MG63 (cell line): ENCODE data around the gene ZNF709. TPM values are rescaled to one million over a fixed set of nuclear protein-coding genes. Genes with fewer than 3 reads are reported as not detected.
"Not testable (repeated sequence)": the region's sequence is repeated elsewhere in the genome, so short reads cannot be mapped to it uniquely, and the experiment has no call there.

Experiments
- DNase-seq: peaks from one replicate; pipeline ENCODE4 v3.0.0-alpha.2; 2020
- H3K27me3 ChIP-seq: fragments of 250-450 bp; sonication (Bioruptor Pico); 2 replicates; pipeline ENCODE4 v1.5.1; 2020; ENCODE audit warnings: mild to moderate bottlenecking, moderate library complexity
- H3K36me3 ChIP-seq: fragments of 250-450 bp; sonication (Bioruptor Pico); 2 replicates; pipeline ENCODE4 v1.5.1; 2020; ENCODE audit warnings: mild to moderate bottlenecking, moderate library complexity
- H3K4me3 ChIP-seq: fragments of 250-450 bp; sonication (Bioruptor Pico); 2 replicates; pipeline ENCODE4 v1.5.1; 2020; ENCODE audit warnings: mild to moderate bottlenecking, moderate library complexity
- H3K9me3 ChIP-seq: fragments of 250-450 bp; sonication (Bioruptor Pico); 2 replicates; pipeline ENCODE4 v1.5.1; 2020; ENCODE audit warnings: mild to moderate bottlenecking, moderate library complexity
- total RNA-seq: library from RNA; depleted of rRNA; stranded (reverse); fragments of >200 nt; shearing (Covaris generic); gene quantifications from 2 replicates; pipeline ENCODE4 v1.2.3, GENCODE V29; 2014; ENCODE audit warnings: low replicate concordance; rRNA removed

ZNF709 gene
- 1.9 and 3.6 TPM in 2 replicates for total RNA-seq

DNA sequence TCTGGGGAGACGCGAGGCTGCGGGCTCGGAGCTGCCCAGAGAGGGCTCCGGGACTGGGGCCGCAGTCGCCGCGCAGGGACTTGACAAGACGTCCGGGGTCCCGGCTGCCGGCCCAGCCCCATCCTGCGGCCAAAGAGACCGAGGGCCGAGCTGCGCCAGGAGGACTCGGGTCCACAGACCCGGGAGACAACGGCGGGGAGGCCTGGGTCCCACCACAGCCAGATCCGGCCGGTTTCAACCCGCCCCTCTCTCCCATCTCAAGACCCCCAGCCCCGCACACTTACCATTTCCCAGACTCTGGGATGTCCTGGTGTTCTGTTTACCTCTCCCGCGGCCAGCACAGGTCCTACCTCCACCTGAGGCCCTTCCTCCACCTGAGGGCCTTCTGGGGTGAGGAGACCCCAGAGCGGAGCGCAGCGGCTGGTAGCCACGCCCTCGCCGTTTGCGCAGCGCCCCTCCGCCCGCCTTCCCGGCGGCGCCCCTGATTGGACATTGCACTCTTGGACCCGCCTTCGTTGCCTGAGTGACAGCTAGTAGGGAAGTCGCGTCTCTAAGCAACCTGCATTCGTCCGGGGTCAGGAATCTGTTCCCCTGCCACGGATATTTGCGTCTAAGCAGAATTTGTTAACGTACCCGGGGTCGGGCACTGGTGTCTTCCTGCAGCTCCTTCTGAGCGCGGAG lies at the start of gene ZNF709:
Gene ZNF709 (minus strand): TSS at position 446 of the 681 bp plus-strand sequence. CDS start 159 bp downstream, at position 287.
- peak; percentile 85 for DNase-seq

DNA sequence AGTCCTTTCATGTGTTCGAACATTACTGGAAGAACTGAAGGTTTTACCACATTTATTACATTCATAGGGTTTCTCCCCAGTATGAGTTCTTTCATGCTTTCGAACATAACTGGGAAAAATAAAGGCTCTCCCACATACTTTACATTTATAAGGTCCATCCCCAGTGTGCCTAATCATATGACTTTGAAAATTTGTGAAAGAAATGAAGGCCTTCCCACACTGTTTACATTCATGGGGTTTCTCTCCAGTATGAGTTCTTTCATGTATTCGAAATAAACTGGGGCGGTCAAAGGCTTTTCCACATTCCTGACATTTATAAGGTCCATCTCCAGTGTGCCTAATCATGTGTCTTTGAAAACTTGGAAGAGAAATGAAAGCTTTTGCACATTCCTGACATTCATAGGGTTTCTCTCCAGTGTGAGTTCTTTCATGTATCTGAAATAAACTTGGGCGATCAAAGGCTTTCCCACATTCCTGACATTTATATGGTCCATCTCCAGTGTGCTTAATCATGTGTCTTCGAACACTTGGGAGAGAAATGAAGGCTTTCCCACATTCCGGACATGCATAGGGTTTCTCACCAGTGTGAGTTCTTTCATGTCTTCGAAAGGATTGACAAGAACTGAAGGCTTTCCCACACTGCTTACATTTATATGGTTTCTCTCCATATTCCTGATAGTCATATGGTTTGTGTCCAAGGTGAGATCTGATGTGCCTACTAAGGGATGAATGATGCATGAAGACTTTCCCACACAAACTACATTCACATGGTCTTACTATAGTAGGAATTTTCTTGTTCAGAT lies 42.6 kb upstream of the ZNF709 start:
- Histone ChIP-seq H3K27me3 (no peaks in the 10 kb centered on the region), H3K36me3 (peaks cover 93% of the 10 kb centered on the region), H3K9me3 (peaks cover 92% of the 10 kb centered on the region), H3K4me3 (no peak overlapping the region)
- DNase-seq = no peak

More for the DNA sequence above, at the start of gene ZNF709:
- no peaks in the 10 kb centered on the region for H3K27me3 ChIP-seq
- peak within 1 kb of the TSS; percentile 78 for H3K4me3 ChIP-seq
- H3K9me3 ChIP-seq = no peaks in the 10 kb centered on the region
- no peaks in the 10 kb centered on the region for H3K36me3 ChIP-seq

DNA sequence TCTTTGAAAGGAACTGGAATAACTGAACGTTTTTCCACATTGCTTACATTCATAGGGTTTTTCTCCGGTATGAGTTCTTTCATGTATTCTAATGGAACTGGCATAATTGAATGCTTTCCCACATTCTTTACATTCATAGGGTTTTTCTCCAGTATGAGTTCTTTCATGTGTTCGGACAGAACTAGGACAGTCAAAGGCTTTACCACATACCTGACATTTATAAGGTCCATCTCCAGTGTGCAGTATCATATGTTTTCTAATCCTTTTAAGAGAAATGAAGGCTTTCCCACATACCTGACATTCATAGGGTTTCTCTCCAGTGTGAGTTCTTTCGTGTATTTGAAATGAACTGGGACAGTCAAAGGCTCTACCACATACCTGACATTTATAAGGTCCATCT lies 41.9 kb upstream of the ZNF709 start:
- no peak for DNase-seq
- peaks cover 87% of the 10 kb centered on the region for H3K36me3 ChIP-seq
- peaks cover 92% of the 10 kb centered on the region for H3K9me3 ChIP-seq
- no peaks in the 10 kb centered on the region for H3K27me3 ChIP-seq
- no peak overlapping the region for H3K4me3 ChIP-seq

DNA sequence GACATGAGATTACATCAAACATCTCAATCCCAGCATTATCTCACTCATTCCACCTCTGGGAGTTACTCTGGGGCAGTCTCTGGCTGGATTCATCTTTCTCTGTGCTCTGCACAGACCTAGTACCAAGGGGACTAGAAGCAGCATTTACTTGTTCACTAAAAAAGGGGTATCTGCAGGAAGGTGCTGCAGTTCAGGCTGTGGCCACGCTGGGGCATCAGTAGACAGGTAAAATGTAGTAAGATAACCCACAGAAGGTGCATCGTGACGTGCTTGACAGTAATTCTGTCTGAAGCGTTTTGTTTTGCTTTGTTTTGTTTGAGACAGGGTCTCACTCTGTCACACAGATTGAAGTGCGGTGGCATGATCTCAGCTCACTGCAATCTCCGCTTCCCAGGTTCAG lies 37.4 kb upstream of the ZNF709 start:
- DNase-seq = no peak
- H3K27me3 ChIP-seq = no peaks in the 10 kb centered on the region
- no peak overlapping the region for H3K4me3 ChIP-seq
- peaks cover 56% of the 10 kb centered on the region for H3K36me3 ChIP-seq
- H3K9me3 ChIP-seq = peaks cover 78% of the 10 kb centered on the region

DNA sequence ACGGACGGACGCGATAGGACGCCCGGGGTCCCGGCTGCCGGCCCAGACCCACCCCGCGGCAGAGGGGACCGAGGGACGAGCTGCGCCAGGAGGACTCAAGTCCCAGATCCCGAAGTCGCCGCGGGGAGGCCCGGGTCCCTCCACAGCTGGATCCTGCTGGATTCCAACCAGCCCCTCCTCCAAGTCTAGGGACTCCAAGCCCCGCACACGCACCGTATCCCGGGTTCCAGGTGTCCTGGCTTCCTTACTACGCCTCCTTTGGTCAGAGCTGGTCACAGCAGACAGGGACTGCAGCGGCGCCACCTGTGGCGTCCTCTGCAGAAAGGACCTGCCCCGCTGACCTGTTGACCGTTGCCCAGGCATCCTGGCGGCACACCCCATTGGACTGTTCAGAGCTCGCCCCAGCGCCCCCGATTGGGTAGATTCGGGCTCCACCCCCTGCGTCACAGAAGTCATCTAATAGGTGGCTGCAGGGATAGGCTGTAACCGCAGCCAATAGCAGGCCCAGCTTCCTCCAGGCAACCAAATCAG lies 29.0 kb upstream of the ZNF709 start:
- H3K27me3 ChIP-seq = no peaks in the 10 kb centered on the region
- no peak for DNase-seq
- H3K36me3 ChIP-seq = peaks cover 9% of the 10 kb centered on the region
- no peak overlapping the region for H3K4me3 ChIP-seq
- peaks cover 48% of the 10 kb centered on the region for H3K9me3 ChIP-seq

DNA sequence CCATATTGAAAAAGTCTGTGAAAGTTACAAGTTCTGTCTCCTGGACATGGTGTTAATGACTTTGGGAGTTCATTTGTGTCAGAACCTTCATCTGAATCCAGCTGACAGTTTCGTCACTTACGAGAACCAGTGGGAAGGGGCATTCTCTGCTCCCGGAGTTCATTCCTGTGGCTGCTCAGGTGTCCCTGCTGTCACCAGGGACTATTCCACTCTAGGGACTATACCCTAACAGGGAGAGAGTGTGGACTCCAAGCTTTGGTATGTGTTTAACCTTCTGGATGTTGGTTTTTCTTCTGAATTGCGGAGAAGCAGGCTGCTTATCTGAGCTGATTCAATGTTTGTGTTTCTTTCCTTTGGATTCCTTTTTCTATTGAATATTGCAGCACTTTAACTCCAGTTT lies 12.4 kb upstream of the ZNF709 start:
- Histone ChIP-seq H3K36me3 (no peaks in the 10 kb centered on the region), H3K27me3 (no peaks in the 10 kb centered on the region), H3K4me3 (no peak overlapping the region), H3K9me3 (peaks cover 19% of the 10 kb centered on the region)
- no peak for DNase-seq

DNA sequence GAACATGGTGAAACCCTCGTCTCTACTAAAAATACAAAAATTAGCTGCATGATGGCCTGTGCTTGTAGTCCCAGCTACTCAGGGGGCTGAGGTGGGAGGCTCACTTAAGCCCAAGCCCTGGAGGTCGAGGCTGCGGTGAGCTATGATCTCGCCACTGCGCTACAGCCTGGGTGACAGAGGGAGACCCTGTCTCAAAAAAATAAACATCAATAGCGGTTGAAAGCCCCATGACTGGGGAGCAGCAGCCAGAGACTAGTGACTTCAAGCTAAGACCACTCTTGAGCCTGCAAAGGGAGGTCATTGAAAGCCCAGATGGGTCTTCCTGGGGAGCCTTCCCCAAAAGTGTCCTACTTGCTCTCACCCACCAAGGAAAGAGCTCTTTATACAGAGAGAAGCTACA lies 11.9 kb upstream of the ZNF709 start:
- DNase-seq = no peak

DNA sequence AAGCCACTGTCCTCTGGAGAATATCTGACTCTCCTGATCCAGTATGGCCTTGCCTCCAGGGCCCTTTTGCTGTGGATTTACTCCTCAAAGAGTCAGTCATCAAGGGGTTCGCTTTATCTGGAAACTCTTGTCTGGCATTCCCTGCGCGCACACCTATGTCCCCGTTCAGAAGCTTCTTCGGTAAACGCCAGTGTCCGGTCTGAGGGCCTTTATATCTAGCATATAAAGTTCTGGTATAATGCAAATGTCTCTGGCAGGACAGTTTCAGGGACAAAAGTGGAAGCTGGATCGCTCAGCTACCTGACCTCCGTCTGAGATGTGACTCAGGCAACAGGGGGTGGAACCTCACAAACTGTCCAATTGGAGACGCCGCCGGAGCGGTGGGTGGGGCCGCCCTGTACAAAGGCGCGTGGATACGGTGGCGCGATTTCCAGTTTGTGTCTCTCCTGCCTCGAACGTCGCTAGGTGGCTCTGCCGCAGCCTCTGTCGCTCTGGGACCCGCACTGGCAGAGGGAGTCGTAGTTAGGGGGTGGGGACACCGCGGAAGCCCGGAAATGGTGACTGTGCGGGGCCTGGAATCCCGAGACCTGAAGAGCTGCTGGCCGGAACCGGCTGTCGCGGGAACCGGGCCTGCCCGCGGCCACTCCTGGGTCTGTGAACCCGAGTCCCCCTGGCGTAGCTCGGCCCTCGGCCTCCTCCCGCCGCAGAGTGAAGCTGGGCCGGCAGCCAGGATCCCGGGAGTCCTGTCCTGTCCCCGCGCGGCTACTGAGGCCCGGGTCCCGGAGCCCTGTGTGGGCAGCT lies 10.6 kb upstream of the ZNF709 start:
- Histone ChIP-seq H3K27me3 (no peaks in the 10 kb centered on the region), H3K36me3 (no peaks in the 10 kb centered on the region), H3K9me3 (peaks cover 19% of the 10 kb centered on the region), H3K4me3 (peak overlapping the region; percentile 47)
- DNase-seq = peak; percentile 82

More for the DNA sequence above, 11.9 kb upstream of the ZNF709 start:
- Histone ChIP-seq H3K36me3 (no peaks in the 10 kb centered on the region), H3K4me3 (no peak overlapping the region), H3K9me3 (peaks cover 19% of the 10 kb centered on the region), H3K27me3 (no peaks in the 10 kb centered on the region)

DNA sequence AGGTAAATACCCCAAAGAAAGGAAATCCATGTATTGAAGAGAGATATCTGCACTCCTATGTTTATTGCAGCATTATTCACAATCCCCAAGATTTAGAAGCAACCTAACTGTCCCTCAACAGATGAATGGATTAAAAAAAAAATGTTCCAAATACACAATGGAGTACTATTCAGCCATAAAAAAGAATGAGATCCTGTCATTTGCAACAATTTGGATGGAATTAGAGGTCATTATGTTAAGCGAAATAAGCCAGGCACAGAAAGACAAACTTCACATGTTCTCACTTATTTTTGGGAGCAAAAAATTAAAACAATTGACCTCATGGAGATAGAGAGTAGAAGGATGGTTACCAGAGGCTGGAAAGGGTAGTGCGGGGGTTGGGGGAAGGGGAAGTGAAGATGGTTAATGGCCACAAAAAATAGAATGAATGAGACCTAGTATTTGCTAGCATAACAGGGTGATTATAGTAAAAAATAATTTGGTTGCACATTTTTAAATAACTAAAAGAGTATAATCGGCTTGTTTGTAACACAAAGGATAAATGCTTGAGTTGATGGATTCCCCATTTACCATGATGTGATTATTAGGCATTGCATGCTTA lies 9.7 kb upstream of the ZNF709 start:
- H3K9me3 ChIP-seq = peaks cover 19% of the 10 kb centered on the region
- DNase-seq = no peak
- H3K4me3 ChIP-seq = no peak overlapping the region
- no peaks in the 10 kb centered on the region for H3K36me3 ChIP-seq
- no peaks in the 10 kb centered on the region for H3K27me3 ChIP-seq

DNA sequence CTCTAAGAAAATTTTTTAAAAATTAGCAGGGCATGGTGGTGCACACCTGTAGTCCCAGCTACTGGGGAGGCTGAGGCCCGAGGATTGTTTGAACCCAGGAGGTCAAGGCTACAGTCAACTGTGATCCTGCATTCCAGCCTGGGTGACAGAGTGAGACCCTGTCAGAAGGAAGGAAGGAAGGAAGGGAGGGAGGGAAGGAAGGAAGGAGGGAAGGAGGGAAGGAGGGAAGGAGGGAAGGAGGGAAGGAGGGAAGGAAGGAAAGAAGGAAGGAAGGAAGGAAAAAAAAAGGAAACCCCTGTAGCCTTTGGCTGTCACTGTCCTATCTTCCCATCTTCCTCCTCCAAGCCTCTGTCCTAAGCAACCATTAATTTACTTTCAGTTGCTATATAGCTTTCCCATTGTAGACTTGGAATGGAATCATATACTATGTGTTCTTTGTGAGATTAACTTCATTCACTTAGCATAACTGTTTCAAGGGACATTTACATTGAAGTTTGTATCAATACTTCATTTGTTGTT lies 1.7 kb upstream of the ZNF709 start:
- H3K9me3 ChIP-seq, H3K27me3 ChIP-seq, DNase-seq, H3K4me3 ChIP-seq, H3K36me3 ChIP-seq: not testable (repeated sequence)

DNA sequence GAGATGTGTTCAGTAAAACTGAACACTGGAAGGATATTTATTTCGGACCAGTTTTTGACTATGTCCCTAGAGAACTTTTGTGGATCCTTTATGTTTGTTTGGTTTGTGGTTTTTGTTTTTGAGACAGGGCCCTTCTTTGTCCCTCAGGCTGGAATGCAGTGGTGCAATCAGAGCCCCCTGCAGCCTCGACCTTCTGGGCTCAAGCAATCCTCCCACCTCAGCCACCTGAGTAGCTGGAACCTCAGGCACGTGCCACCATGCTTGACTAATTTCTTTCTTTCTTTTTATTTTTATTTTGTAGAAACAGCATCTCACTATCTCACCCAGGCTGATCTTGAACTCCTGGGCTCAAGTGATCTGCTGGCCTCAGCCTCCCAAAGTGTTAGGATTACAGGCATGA lies 955 bp upstream of the ZNF709 start:
- Histone ChIP-seq H3K9me3 (no peaks in the 10 kb centered on the region), H3K4me3 (no peak overlapping the region)
- DNase-seq = no peak

DNA sequence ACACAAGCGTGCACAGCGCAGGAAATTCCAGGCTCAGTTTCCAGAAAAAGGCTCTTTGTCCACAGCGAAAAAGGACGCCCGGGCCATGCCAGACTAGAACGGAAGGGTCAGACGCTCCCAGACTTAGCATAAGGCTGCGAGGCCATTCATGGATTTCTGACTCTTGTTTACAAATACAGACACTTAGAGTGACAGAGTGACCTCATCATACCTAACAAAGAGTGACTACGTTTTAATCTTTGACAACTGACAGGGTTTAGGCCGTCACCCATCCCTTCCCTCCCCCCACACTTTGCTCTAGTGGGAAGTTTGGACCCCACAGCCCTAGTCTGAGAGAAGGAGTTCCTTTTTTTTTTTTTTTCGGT lies 418 bp upstream of the ZNF709 start:
- Histone ChIP-seq H3K9me3 (no peaks in the 10 kb centered on the region), H3K36me3 (no peaks in the 10 kb centered on the region)
- no peak for DNase-seq

More for the DNA sequence above, 955 bp upstream of the ZNF709 start:
- H3K27me3 ChIP-seq = no peaks in the 10 kb centered on the region
- H3K36me3 ChIP-seq = no peaks in the 10 kb centered on the region

DNA sequence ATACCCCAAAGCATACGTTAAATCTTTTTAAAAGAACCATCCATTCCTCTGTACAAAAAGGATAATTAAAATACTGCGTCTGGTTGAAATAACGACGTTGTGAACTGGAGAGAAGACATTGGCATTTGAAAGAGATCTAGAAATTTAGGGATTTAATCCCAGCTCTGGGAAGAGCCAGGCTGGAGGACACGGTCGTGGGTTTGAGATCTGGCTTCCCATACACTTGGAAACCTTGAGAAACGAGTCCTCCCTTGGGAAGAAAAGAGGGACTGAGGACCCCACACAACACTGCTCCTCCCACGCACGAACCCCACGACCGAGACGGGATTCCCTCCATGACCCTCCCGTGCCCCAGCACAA lies 625 bp downstream of the ZNF709 start:
- no peak for DNase-seq
- Histone ChIP-seq H3K36me3 (no peaks in the 10 kb centered on the region), H3K9me3 (no peaks in the 10 kb centered on the region), H3K4me3 (peak overlapping the region; percentile 78), H3K27me3 (no peaks in the 10 kb centered on the region)

More for the DNA sequence above, 418 bp upstream of the ZNF709 start:
- H3K4me3 ChIP-seq = peak overlapping the region; percentile 78
- H3K27me3 ChIP-seq = no peaks in the 10 kb centered on the region

DNA sequence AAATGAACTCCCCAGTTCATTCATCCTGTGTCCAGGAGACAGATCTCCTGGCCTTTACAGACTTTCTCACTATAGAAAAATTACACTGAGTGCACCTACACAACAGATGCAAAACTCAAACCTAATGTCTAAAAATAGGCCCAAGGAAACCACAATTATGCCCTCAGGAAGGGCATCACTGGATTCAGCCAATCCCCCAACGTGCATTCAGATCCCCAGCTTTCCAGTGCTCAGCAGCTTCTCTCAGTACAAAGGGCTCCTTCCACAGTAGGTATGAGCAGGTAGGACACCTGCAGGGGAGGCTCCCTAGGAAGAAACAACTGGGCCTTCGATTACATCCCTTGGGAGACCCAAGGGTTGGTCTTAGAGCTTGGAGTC lies 2.1 kb downstream of the ZNF709 start:
- Histone ChIP-seq H3K9me3 (no peaks in the 10 kb centered on the region; the same call in 1 of the 2 replicates), H3K36me3 (no peaks in the 10 kb centered on the region), H3K4me3 (no peak overlapping the region), H3K27me3 (no peaks in the 10 kb centered on the region)
- DNase-seq = no peak

DNA sequence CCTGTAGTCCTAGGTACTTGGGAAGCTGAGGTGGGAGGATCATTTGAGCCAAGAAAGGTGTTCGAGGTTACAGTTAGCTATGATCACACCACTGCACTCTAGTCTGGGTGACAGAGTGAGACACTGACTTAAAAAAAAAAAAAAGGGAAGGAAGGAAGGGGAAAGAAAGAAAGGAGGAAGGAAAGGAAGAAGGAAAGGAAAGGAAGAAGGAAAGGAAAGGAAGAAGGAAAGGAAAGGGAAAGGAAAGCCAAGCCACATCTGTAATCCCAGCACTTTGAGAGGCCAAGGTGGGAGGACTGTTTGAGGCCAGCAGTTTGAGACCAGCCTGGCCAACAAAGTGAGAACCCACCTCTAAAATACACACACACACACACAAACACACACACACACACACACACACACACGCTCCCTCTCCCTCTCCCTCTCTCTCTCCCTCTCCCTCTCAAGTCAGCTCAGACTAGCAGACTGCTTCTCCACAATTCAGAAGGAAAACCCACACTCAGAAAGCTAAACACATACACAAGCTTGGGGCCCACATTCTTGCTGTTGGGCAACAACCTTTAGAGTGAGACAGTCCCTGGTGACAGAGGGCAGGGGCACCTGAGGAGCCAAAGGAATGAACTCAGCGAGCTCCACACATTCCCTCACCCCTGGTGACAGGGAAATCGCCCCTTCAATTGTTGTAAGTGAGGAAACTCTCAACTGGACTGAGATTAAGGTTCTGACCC lies 2.7 kb downstream of the ZNF709 start:
- Histone ChIP-seq H3K27me3 (no peaks in the 10 kb centered on the region), H3K36me3 (no peaks in the 10 kb centered on the region), H3K4me3 (no peak overlapping the region), H3K9me3 (no peaks in the 10 kb centered on the region; the same call in 1 of the 2 replicates)
- no peak for DNase-seq
